Activated T-cell treated with anti-CD3 and anti-CD28 coated beads for 1 hour (primary cell): ENCODE results near the gene COL15A1.

Source experiments
- DNase-seq: peaks from one replicate; pipeline ENCODE4 v3.0.0-alpha.2; 2020; ENCODE audit warnings: low read depth

COL15A1 gene

GRCh38 chr9:99056886-99057664 is 113.4 kb downstream of the COL15A1 start:
- DNase-seq: no peak

- DNase-seq: peak; percentile 38
Measured at GRCh38 chr9:99057665-99058625, 114.2 kb downstream of the COL15A1 start.

GRCh38 chr9:99058964-99059921 is 115.5 kb downstream of the COL15A1 start:
- DNase-seq: no peak

GRCh38 chr9:99060621-99061020 is 116.9 kb downstream of the COL15A1 start:
- no peak for DNase-seq

GRCh38 chr9:99062549-99062948 is 118.8 kb downstream of the COL15A1 start:
- no peak for DNase-seq

GRCh38 chr9:99063522-99063921 is 119.8 kb downstream of the COL15A1 start:
- DNase-seq: no peak

- no peak for DNase-seq
Measured at GRCh38 chr9:99066571-99066970, 122.9 kb downstream of the COL15A1 start.

GRCh38 chr9:99069075-99069474 is 125.4 kb downstream of the COL15A1 start:
- no peak for DNase-seq

GRCh38 chr9:99069546-99069945 is 125.8 kb downstream of the COL15A1 start:
- no peak for DNase-seq

GRCh38 chr9:99070681-99071080 is 127.0 kb downstream of the COL15A1 start:
- no peak for DNase-seq

- no peak for DNase-seq
Measured at GRCh38 chr9:99071313-99072039, 127.8 kb downstream of the COL15A1 start.

GRCh38 chr9:99072040-99072394 is 128.3 kb downstream of the COL15A1 start:
- DNase-seq: no peak

GRCh38 chr9:99073347-99073746 is 129.6 kb downstream of the COL15A1 start:
- no peak for DNase-seq

- no peak for DNase-seq
Measured at GRCh38 chr9:99073985-99074901, 130.5 kb downstream of the COL15A1 start.

GRCh38 chr9:99074902-99075245 is 131.2 kb downstream of the COL15A1 start:
- DNase-seq: no peak

GRCh38 chr9:99075246-99075912 is 131.7 kb downstream of the COL15A1 start:
- no peak for DNase-seq

GRCh38 chr9:99076030-99076429 is 132.3 kb downstream of the COL15A1 start:
- no peak for DNase-seq

GRCh38 chr9:99076483-99077171 is 132.9 kb downstream of the COL15A1 start:
- DNase-seq: peak; percentile 16

- no peak for DNase-seq
Measured at GRCh38 chr9:99078717-99079116, 135.0 kb downstream of the COL15A1 start.
